GM12878 (cell line): ENCODE results near the gene POLRMT.

ENCODE experiments used
- POLR2A ChIP-seq: IDR thresholded peaks from 2 replicates; pipeline ENCODE4 v1.6.1; 2011; ENCODE audit warnings: low read depth, mild to moderate bottlenecking, low read length
- ZNF24 ChIP-seq: fragments of 450-650 bp; IDR thresholded peaks from 2 replicates; pipeline ENCODE4 v1.6.1; 2017; ENCODE audit warnings: antibody characterized with exemption, mild to moderate bottlenecking
- TF ChIP-seq, protein P1 (sequence below): IDR thresholded peaks from 2 replicates; pipeline ENCODE4 v1.6.1; 2011; ENCODE audit warnings: low read depth, mild to moderate bottlenecking, low read length, moderate library complexity, borderline replicate concordance; ENCODE audit errors: extremely low read depth

GRCh38 chr19:576768-577438 lies 56.4 kb downstream of the POLRMT start:
- TF ChIP-seq, protein P1, sequence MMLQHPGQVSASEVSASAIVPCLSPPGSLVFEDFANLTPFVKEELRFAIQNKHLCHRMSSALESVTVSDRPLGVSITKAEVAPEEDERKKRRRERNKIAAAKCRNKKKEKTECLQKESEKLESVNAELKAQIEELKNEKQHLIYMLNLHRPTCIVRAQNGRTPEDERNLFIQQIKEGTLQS, result no peak
- peak; percentile 36; the same call in 1 of the 2 replicates for TF ChIP-seq POLR2A
- no peak for TF ChIP-seq ZNF24
